Measurements from ENCODE around the gene SYNJ2. TPM values are rescaled to one million over a fixed set of nuclear protein-coding genes. Genes with fewer than 3 reads are reported as not detected.

Gene SYNJ2
- total and polyA plus RNA-seq, 2 experiments from 2014 or later: 20.5 to 28.6 TPM

DNA sequence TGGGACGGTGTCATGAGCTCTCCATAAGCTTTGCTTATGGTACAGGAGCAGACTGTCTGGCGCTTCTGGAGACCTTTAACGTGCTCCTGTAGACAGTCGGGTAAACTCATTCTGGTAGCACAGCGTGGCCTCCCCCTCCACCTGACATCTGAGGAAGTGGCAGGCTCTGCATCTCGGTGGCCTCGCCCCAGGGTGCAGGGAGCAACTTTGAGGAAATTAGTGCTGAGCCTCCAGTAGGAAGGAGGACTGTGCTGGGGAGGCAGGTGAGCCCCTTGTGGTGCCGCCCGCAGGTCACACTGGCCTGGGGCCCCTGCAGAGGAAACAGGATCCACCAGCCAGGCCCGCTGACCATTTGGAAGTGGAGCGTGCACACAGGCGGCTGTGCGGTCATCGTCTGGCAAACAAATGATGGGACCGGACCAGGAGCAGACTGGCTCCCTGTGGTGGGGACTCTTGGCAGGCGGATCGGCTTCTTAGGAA lies 57.9 kb downstream of the SYNJ2 start:
- Histone ChIP-seq H2AFZ (no peak overlapping the region), H3K4me3 (no peak overlapping the region), H3K79me2 (ENCODE audit: insufficient read depth) (peaks cover 70% of the 10 kb centered on the region), H3K9me3 (ENCODE audit: low read depth) (no peaks in the 10 kb centered on the region), H3K4me2 (ENCODE audit: unreplicated experiment) (peak overlapping the region; percentile 45), H3K4me1 (ENCODE audit: insufficient read depth) (peaks cover 44% of the 10 kb centered on the region), H4K20me1 (ENCODE audit: insufficient read depth) (no peaks in the 10 kb centered on the region), H3K36me3 (ENCODE audit: low read depth) (peaks cover 11% of the 10 kb centered on the region; the same call in 1 of the 2 replicates), H3K9me2 (ENCODE audit: insufficient read depth) (no peaks in the 10 kb centered on the region), H3K27ac (peak overlapping the region; percentile 90), H3F3A (ENCODE audit: insufficient read depth) (peaks cover 47% of the 10 kb centered on the region), H3K27me3 (replicated peaks; ENCODE audit: insufficient read depth) (no peaks in the 10 kb centered on the region), H3K9ac (peak overlapping the region; percentile 64)
- in situ Hi-C loops (cut with MboI): no loop called here
- DNase-seq: no peak
- WGBS, 2 experiments (ENCODE audit: low coverage in 1 of 2, low lambda C conversion rate in 2 of 2, missing lambda C conversion rate in 2 of 2): 97 to 98% methylated on average over 17 of the region's 17 CpGs
- no peak for TF ChIP-seq EZH2phosphoT487 (IDR thresholded peaks at IDR 0.05; ENCODE audit: insufficient read depth, low read depth)

DNA sequence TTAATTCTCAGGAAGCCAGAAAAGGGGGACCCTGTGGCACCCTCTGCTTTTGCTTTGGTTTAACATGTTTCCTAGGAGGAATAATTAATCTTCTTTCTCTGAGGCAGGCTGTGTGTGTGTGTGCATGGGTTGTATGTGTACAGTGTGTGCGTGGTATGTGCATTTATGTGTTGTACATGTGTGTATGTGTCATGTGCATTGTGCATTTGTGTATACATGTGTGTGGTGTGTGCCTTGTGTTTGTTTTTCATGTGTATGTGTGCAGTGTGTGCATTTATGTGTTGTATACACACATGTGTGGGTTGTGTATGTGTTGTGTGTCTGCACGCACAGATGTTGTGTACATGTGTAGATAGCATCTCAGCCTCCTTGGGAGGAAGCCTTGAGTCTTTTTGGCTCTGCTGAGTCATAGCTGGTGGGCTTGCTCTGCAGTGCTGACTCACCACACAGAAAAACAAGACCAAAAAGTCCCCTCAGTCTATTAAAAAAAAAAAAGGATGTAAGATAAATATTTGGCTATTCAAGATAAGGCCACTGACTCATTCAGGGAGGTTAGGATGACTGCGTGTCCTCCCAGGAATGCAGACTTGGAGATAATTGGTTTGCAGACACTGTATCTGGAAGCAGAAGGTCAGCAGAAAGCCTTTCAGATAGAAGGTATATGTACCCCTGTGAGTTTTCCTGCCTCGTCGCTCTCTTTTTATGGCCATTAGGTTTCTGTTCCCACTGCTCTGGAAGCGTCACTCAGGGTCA lies 58.6 kb downstream of the SYNJ2 start:
- H3K27ac ChIP-seq: peak overlapping the region; percentile 90
- H3K9me3 ChIP-seq (ENCODE audit: low read depth): no peaks in the 10 kb centered on the region
- H3K27me3 ChIP-seq (replicated peaks; ENCODE audit: insufficient read depth): no peaks in the 10 kb centered on the region
- H3K9me2 ChIP-seq (ENCODE audit: insufficient read depth): no peaks in the 10 kb centered on the region
- no peak for TF ChIP-seq EZH2phosphoT487 (IDR thresholded peaks at IDR 0.05; ENCODE audit: insufficient read depth, low read depth)
- TF ChIP-seq EZH2 (IDR thresholded peaks at IDR 0.05; ENCODE audit: insufficient read depth, poor library complexity, severe bottlenecking): no peak
- H3K4me1 ChIP-seq (ENCODE audit: insufficient read depth): peaks cover 44% of the 10 kb centered on the region
- H3F3A ChIP-seq (ENCODE audit: insufficient read depth): peaks cover 45% of the 10 kb centered on the region
- peaks cover 63% of the 10 kb centered on the region for H3K79me2 ChIP-seq (ENCODE audit: insufficient read depth)
- H3K4me2 ChIP-seq (ENCODE audit: unreplicated experiment): peak overlapping the region; percentile 45
- in situ Hi-C loops (cut with MboI): no loop called here
- H3K36me3 ChIP-seq (ENCODE audit: low read depth): peaks cover 9% of the 10 kb centered on the region; the same call in 1 of the 2 replicates
- peak overlapping the region; percentile 72 for H3K9ac ChIP-seq
- WGBS, 2 experiments (ENCODE audit: low coverage in 1 of 2, low lambda C conversion rate in 2 of 2, missing lambda C conversion rate in 2 of 2): 18 to 19% methylated on average over 6 of the region's 6 CpGs
- peak; percentile 96 for DNase-seq
- no peak overlapping the region for H3K4me3 ChIP-seq
- H4K20me1 ChIP-seq (ENCODE audit: insufficient read depth): no peaks in the 10 kb centered on the region
- no peak overlapping the region for H2AFZ ChIP-seq

DNA sequence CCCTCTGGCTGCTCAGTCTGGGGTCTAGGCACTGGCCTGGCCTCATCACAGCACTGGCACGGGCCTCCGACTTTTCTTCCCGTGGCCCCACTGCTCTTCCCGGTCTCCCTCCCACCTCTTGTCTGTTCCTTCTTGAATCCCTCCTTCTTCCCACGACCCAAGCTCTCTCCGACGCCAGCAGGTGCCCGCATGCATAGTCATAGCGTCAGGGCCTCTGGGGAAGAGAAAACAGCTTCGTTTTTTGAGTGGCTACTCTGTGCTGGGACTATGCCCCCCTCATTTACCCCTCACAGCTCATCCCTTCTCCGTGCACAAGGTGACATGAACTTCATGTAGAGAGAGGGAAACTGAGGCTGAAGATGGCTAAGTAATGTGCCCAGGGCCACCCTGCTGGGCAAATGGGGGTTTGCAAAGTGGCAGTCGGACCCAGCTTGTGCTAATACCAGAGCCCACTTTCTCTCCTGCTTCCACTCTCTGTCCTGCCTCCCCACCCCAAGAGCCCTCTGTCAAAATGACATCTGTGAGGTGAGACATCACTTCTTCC lies 59.2 kb downstream of the SYNJ2 start:
- Histone ChIP-seq H4K20me1 (ENCODE audit: insufficient read depth) (no peaks in the 10 kb centered on the region), H3K9me3 (ENCODE audit: low read depth) (no peaks in the 10 kb centered on the region), H3K36me3 (ENCODE audit: low read depth) (peaks cover 9% of the 10 kb centered on the region; the same call in 1 of the 2 replicates), H3K79me2 (ENCODE audit: insufficient read depth) (peaks cover 57% of the 10 kb centered on the region), H3K27ac (peak overlapping the region; percentile 90), H2AFZ (no peak overlapping the region), H3K9me2 (ENCODE audit: insufficient read depth) (no peaks in the 10 kb centered on the region), H3F3A (ENCODE audit: insufficient read depth) (peaks cover 44% of the 10 kb centered on the region), H3K27me3 (replicated peaks; ENCODE audit: insufficient read depth) (no peaks in the 10 kb centered on the region), H3K4me2 (ENCODE audit: unreplicated experiment) (peak overlapping the region; percentile 45), H3K4me1 (ENCODE audit: insufficient read depth) (peaks cover 48% of the 10 kb centered on the region), H3K9ac (peak overlapping the region; percentile 72), H3K4me3 (no peak overlapping the region)
- in situ Hi-C loops (cut with MboI): no loop called here
- 44 to 76% methylated on average over 5 to 12 of the region's 12 CpGs for WGBS, 2 experiments (ENCODE audit: low coverage in 1 of 2, low lambda C conversion rate in 2 of 2, missing lambda C conversion rate in 2 of 2)
- DNase-seq: peak; percentile 57
- TF ChIP-seq EZH2phosphoT487 (IDR thresholded peaks at IDR 0.05; ENCODE audit: insufficient read depth, low read depth): no peak
- TF ChIP-seq EZH2 (IDR thresholded peaks at IDR 0.05; ENCODE audit: insufficient read depth, poor library complexity, severe bottlenecking): no peak

- Histone ChIP-seq H3K4me3 (no peak overlapping the region), H3K4me2 (ENCODE audit: unreplicated experiment) (peak overlapping the region; percentile 45), H4K20me1 (ENCODE audit: insufficient read depth) (no peaks in the 10 kb centered on the region), H3K9ac (peak overlapping the region; percentile 72), H2AFZ (no peak overlapping the region), H3K27me3 (replicated peaks; ENCODE audit: insufficient read depth) (no peaks in the 10 kb centered on the region), H3K9me3 (ENCODE audit: low read depth) (no peaks in the 10 kb centered on the region), H3K9me2 (ENCODE audit: insufficient read depth) (no peaks in the 10 kb centered on the region), H3K36me3 (ENCODE audit: low read depth) (peaks cover 5% of the 10 kb centered on the region; the same call in 1 of the 2 replicates), H3F3A (ENCODE audit: insufficient read depth) (peaks cover 43% of the 10 kb centered on the region), H3K27ac (peak overlapping the region; percentile 90), H3K4me1 (ENCODE audit: insufficient read depth) (peaks cover 52% of the 10 kb centered on the region), H3K79me2 (ENCODE audit: insufficient read depth) (peaks cover 52% of the 10 kb centered on the region)
- WGBS, 2 experiments (ENCODE audit: low coverage in 1 of 2, low lambda C conversion rate in 2 of 2, missing lambda C conversion rate in 2 of 2): 43 to 47% methylated on average over 4 of the region's 4 CpGs
- TF ChIP-seq EZH2 (IDR thresholded peaks at IDR 0.05; ENCODE audit: insufficient read depth, poor library complexity, severe bottlenecking): no peak
- TF ChIP-seq EZH2phosphoT487 (IDR thresholded peaks at IDR 0.05; ENCODE audit: insufficient read depth, low read depth): no peak
- peak; percentile 53 for DNase-seq
- in situ Hi-C loops (cut with MboI): no loop called here
Measured at GRCh38 chr6:158041370-158041769, 59.7 kb downstream of the SYNJ2 start.
